Ramos (cell line): ENCODE measurements around the gene ARHGEF38.
"Not testable (repeated sequence)": the region's sequence is repeated elsewhere in the genome, so short reads cannot be mapped to it uniquely, and the experiment has no call there.

ENCODE experiments used
- in situ Hi-C: fragments of 300-500 bp; cut with MboI; formaldehyde crosslinking; loops from one replicate; pipeline ENCODE4 v1.14.3; 2022; ENCODE audit warnings: low sequenced_read_pairs; ENCODE audit not compliant: unreplicated experiment

The ARHGEF38 gene

GRCh38 chr4:105698607-105699006, 146.2 kb downstream of the ARHGEF38 start:
- in situ Hi-C loops = no loop called here

GRCh38 chr4:105707782-105708180, 155.4 kb downstream of the ARHGEF38 start:
- in situ Hi-C loops = no loop called here

GRCh38 chr4:105708181-105709080, 156.0 kb downstream of the ARHGEF38 start, which contains the start of the genes GSTCD and INTS12:
Gene GSTCD (plus strand): TSS chr4:105708784. CDS start chr4:105717614, 8,830 bp downstream.
Gene INTS12 (minus strand): TSS chr4:105708689. CDS start chr4:105700005, 8,684 bp downstream.
- in situ Hi-C loops = no loop called here

- in situ Hi-C loops = no loop called here
Observed at GRCh38 chr4:105709081-105709450, 156.6 kb downstream of the ARHGEF38 start.

- in situ Hi-C loops = no loop called here
Observed at GRCh38 chr4:105710012-105710600, 157.7 kb downstream of the ARHGEF38 start.

GRCh38 chr4:105710678-105711077, 158.3 kb downstream of the ARHGEF38 start:
- in situ Hi-C loops = no loop called here

- in situ Hi-C loops = no loop called here
Observed at GRCh38 chr4:105712766-105713165, 160.3 kb downstream of the ARHGEF38 start.

GRCh38 chr4:105714071-105714521, 161.7 kb downstream of the ARHGEF38 start:
- in situ Hi-C loops = no loop called here

GRCh38 chr4:105714932-105715331, 162.5 kb downstream of the ARHGEF38 start:
- in situ Hi-C loops = no loop called here

GRCh38 chr4:105715692-105716278, 163.4 kb downstream of the ARHGEF38 start:
- in situ Hi-C loops = no loop called here

- in situ Hi-C loops = no loop called here
Observed at GRCh38 chr4:105719204-105719603, 166.8 kb downstream of the ARHGEF38 start.

- in situ Hi-C loops = no loop called here
Observed at GRCh38 chr4:105725623-105726022, 173.2 kb downstream of the ARHGEF38 start.

GRCh38 chr4:105729895-105730294, 177.5 kb downstream of the ARHGEF38 start:
- in situ Hi-C loops = not testable (repeated sequence)
